Vagina (tissue), 2 donors: ENCODE results near the gene LBHD1. TPM values are rescaled to one million over a fixed set of nuclear protein-coding genes. Genes with fewer than 3 reads are reported as not detected.

Experiments
- DNase-seq, 2 donors: peaks; one replicate each; pipeline ENCODE4 v3.0.0-alpha.2; 2017; ENCODE audit errors: extremely low spot score in 2 of 2
- H3K27ac ChIP-seq: fragments of 200-600 bp; sonication (generic); one replicate; pipeline ENCODE4 v1.5.1; 2019
- H3K27me3 ChIP-seq: fragments of 200-600 bp; sonication (generic); one replicate; pipeline ENCODE4 v1.5.1; 2019
- H3K36me3 ChIP-seq, 2 donors: fragments of 200-600 bp; sonication (generic); one replicate each; pipeline ENCODE4 v1.5.1; 2017 to 2019
- H3K4me1 ChIP-seq: fragments of 200-600 bp; sonication (generic); one replicate; pipeline ENCODE4 v1.5.1; 2019
- H3K4me3 ChIP-seq, 2 donors: fragments of 200-600 bp; sonication (generic); 1 replicate in 1 of 2; 2 replicates in 1 of 2; pipeline ENCODE4 v1.5.1; 2016 to 2019
- H3K9me3 ChIP-seq: fragments of 200-600 bp; sonication (generic); one replicate; pipeline ENCODE4 v1.5.1; 2019
- CTCF ChIP-seq, 3 experiments: fragments of 450-650 bp in 2 of 3; fragments of 200-600 bp in 1 of 3; sonication (generic) in 1 of 3; IDR thresholded peaks; one replicate each; pipeline ENCODE4 v1.5.1; 2017 to 2019; ENCODE audit warnings: antibody characterized with exemption in 3 of 3, mild to moderate bottlenecking in 2 of 3, moderate library complexity in 2 of 3
- POLR2A ChIP-seq, 2 donors: fragments of 450-650 bp; IDR thresholded peaks; one replicate each; pipeline ENCODE4 v1.6.1; 2017; ENCODE audit warnings: antibody characterized with exemption in 2 of 2, mild to moderate bottlenecking in 2 of 2, moderate library complexity in 2 of 2
- POLR2AphosphoS5 ChIP-seq, 2 donors: sonication (generic); formaldehyde crosslinking; IDR thresholded peaks; one replicate each; pipeline ENCODE4 v1.9.0; 2017; ENCODE audit warnings: antibody characterized with exemption in 2 of 2, mild to moderate bottlenecking in 2 of 2, low read depth in 1 of 2; ENCODE audit not compliant: insufficient read depth in 1 of 2
- intact Hi-C: fragments of 100-400 bp; cut with DNase I; formaldehyde crosslinking; loops from one replicate; pipeline ENCODE4 v1.15.1; 2023
- total RNA-seq: library from RNA; depleted of rRNA; stranded (reverse); fragments of >200 nt; gene quantifications from one replicate; pipeline ENCODE4 v1.2.3, GENCODE V29; 2016

The LBHD1 gene
- total RNA-seq, 1 donor from 2014 or later = 6.9 TPM

DNA sequence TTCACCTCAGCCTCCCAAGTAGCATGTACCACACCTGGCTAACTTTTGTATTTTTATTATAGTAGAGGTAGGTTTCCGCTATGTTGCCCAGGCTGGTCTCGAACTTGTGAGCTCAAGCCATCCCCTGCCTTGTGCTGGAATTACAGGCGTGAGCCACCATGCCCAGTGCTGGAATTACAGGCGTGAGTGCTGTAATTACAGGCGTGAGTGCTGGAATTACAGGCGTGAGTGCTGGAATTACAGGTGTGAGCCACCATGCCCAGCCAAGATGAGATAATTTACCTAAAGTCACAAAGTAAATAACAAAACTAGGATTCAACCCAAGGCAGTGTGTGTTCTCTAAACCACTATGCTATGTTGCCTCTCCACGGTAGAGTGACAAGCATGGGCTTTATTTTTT lies 10.5 kb upstream of the LBHD1 start:
- Histone ChIP-seq H3K4me1 (peaks cover 22% of the 10 kb centered on the region), H3K9me3 (no peaks in the 10 kb centered on the region), H3K27ac (no peak overlapping the region), H3K36me3 (peaks cover 0 to 3% of the 10 kb centered on the region in 2 donors), H3K27me3 (no peaks in the 10 kb centered on the region), H3K4me3 (no peak overlapping the region)
- DNase-seq = no peak
- intact Hi-C loops = no loop called here
- TF ChIP-seq CTCF (IDR thresholded peaks at IDR 0.05) = no peak
- no peak for TF ChIP-seq POLR2A (IDR thresholded peaks at IDR 0.05)

DNA sequence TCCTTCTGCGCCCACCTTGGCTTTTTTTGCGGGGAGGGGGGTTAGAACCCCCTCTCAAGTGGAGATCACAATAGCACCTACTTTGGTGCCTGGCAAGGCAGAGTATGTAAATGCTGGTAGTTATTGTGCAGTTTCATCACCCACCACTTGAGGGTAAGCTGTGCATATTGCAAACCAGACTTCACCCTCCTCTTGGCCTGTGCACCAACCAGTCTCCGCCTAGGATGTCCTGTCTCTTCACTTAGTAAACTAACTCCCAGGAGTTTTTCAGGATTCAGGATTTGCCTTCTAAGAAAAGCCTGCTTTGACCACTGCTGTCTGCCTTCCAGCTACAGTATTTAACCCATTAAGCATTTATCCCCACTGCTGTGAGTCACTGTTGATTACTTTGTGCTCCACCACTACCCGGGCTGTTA lies 8.8 kb upstream of the LBHD1 start:
- no peaks in the 10 kb centered on the region for H3K9me3 ChIP-seq
- TF ChIP-seq CTCF (IDR thresholded peaks at IDR 0.05) (peak in 2 of 3 experiments; percentile 21 to 38), POLR2AphosphoS5 (IDR thresholded peaks at IDR 0.05; ENCODE audit: insufficient read depth in 1 of 2, low read depth in 1 of 2) (peak in 1 of 2 donors; percentile 30), POLR2A (IDR thresholded peaks at IDR 0.05) (no peak)
- H3K27ac ChIP-seq = no peak overlapping the region
- no peaks in the 10 kb centered on the region for H3K27me3 ChIP-seq
- H3K36me3 ChIP-seq = peaks cover 0 to 19% of the 10 kb centered on the region in 2 donors
- intact Hi-C loops = no loop called here
- no peak overlapping the region for H3K4me3 ChIP-seq
- peaks cover 28% of the 10 kb centered on the region for H3K4me1 ChIP-seq
- DNase-seq = no peak

- peak within 1 kb of the TSS; percentile 95 to 98 for H3K4me3 ChIP-seq
- no peaks in the 10 kb centered on the region for H3K9me3 ChIP-seq
- peak in 1 of 2 donors; percentile 96 for DNase-seq
- TF ChIP-seq POLR2AphosphoS5 (IDR thresholded peaks at IDR 0.05; ENCODE audit: insufficient read depth in 1 of 2, low read depth in 1 of 2) (peak; percentile 95 to 96), CTCF (IDR thresholded peaks at IDR 0.05) (no peak), POLR2A (IDR thresholded peaks at IDR 0.05) (no peak)
- intact Hi-C loops = no loop called here
- no peaks in the 10 kb centered on the region for H3K27me3 ChIP-seq
- H3K36me3 ChIP-seq = peaks cover 0 to 27% of the 10 kb centered on the region in 2 donors
- H3K4me1 ChIP-seq = peaks cover 38% of the 10 kb centered on the region
- peak within 1 kb of the TSS; percentile 86 for H3K27ac ChIP-seq
These were observed 7.0 kb upstream of the LBHD1 start, which contains the start of gene UBXN1 for GRCh38 chr11:62678770-62679696. Gene UBXN1 (minus strand): TSS chr11:62679073. CDS start chr11:62678923, 150 bp downstream.

DNA sequence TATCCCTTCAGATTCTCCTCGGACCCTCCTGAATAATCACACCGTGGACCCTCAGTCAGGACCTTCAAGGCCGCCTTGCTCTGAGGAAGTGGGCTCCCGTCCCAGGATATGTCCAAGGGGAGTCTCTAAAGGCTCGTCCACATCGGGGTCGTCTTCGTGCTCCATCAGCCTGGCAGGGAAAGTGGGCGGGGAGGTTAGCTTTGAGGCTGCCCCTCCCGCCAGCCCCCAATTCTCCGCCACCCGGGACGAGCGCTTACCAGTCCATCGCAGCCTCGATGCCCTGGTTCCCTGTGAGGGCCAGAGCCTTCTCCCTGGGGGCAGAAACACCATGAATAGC lies 6.3 kb upstream of the LBHD1 start:
- H3K4me1 ChIP-seq = peaks cover 43% of the 10 kb centered on the region
- no peak for DNase-seq
- H3K27ac ChIP-seq = peak overlapping the region; percentile 86
- H3K4me3 ChIP-seq = peak overlapping the region; percentile 95 to 98
- H3K36me3 ChIP-seq = peaks cover 0 to 32% of the 10 kb centered on the region in 2 donors
- intact Hi-C loops = no loop called here
- H3K27me3 ChIP-seq = no peaks in the 10 kb centered on the region
- TF ChIP-seq CTCF (IDR thresholded peaks at IDR 0.05) = no peak
- no peak for TF ChIP-seq POLR2A (IDR thresholded peaks at IDR 0.05)
- no peak for TF ChIP-seq POLR2AphosphoS5 (IDR thresholded peaks at IDR 0.05; ENCODE audit: insufficient read depth in 1 of 2, low read depth in 1 of 2)
- H3K9me3 ChIP-seq = no peaks in the 10 kb centered on the region

DNA sequence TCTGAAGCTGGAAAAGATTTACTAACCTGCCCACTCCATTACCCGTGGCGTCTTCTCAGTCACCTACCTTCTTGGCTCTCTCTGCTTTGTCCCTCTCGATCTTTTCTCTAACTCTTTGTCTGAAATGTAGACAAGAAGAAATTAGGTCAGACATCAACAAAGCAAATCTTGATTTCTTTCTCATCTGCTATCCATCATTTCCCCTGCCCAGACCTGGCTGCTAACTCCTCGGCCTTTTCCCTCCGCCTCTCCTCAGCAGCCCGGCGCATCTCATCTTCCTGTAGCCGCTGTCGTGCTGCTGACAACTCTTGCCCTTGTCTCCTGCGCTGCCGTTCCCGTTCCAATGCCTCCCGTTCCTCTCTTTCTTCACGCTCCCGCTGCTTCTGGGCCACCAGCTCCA lies 5.6 kb upstream of the LBHD1 start:
- no peaks in the 10 kb centered on the region for H3K27me3 ChIP-seq
- peak overlapping the region in 1 of 2 donors; percentile 95 for H3K4me3 ChIP-seq
- no peaks in the 10 kb centered on the region for H3K9me3 ChIP-seq
- H3K27ac ChIP-seq = no peak overlapping the region
- intact Hi-C loops = no loop called here
- DNase-seq = no peak
- H3K4me1 ChIP-seq = peaks cover 50% of the 10 kb centered on the region
- peaks cover 0 to 32% of the 10 kb centered on the region in 2 donors for H3K36me3 ChIP-seq
- TF ChIP-seq CTCF (IDR thresholded peaks at IDR 0.05) (no peak), POLR2A (IDR thresholded peaks at IDR 0.05) (no peak), POLR2AphosphoS5 (IDR thresholded peaks at IDR 0.05; ENCODE audit: insufficient read depth in 1 of 2, low read depth in 1 of 2) (no peak)
